K562 (cell line): Measurements from ENCODE around the gene CNDP2. TPM values are rescaled to one million over a fixed set of nuclear protein-coding genes. Genes with fewer than 3 reads are reported as not detected.

Source experiments
- ATAC-seq: fragments of 200-7000 bp; cut with Tn5 transposase; 3 replicates; pipeline ENCODE4 v1.9.1; 2020; ENCODE audit warnings: moderate library complexity
- BruUV-seq: library from RNA; stranded (reverse); fragments of 400-500 nt; replicated peaks from 2 replicates; lab custom pipeline; 2021; lab: Mats Ljungman, UMichigan
- CTCF ChIA-PET: fragments of 300-600 bp; formaldehyde crosslinking; extraction: SDS; loops from one replicate; lab custom pipeline; 2021; ENCODE audit warnings: low intra/inter-chr PET ratio; lab: Yijun Ruan, JAX
- POLR2A ChIA-PET: fragments of 300-600, 350-650 bp; sonication (Branson Sonifier 250); formaldehyde crosslinking; extraction: SDS; loops from one replicate; lab custom pipeline; 2021; ENCODE audit warnings: antibody characterized with exemption, inconsistent platforms; lab: Yijun Ruan, JAX
- DNase-seq, 4 experiments: peaks; one replicate each; pipeline versions ENCODE4 v3.0.0 to v3.0.0-alpha.2; 2011 to 2018; ENCODE audit warnings: low spot score in 3 of 4, mixed read lengths in 3 of 4; ENCODE audit errors: extremely low read depth in 1 of 4
- FAIRE-seq: peaks from 2 replicates; lab custom pipeline; 2011; peaks lifted over from hg19 to GRCh38; lab: Jason Lieb, UNC
- H2AFZ ChIP-seq: 2 replicates; pipeline ENCODE4 v1.6.0; 2011; ENCODE audit warnings: low read depth, low read length, control low read depth, inconsistent platforms
- H3K27ac ChIP-seq: fragments of 200-600 bp; 3 replicates; pipeline ENCODE4 v1.8.0; 2011; ENCODE audit warnings: low read depth, mild to moderate bottlenecking, control low read depth, inconsistent platforms, low read length, moderate library complexity, mixed read lengths; ENCODE audit errors: extremely low read depth
- H3K27me3 ChIP-seq, 2 experiments: fragments of 300-600 bp in 1 of 2; 2 replicates in 1 of 2; 3 replicates in 1 of 2; pipeline versions ENCODE4 v1.6.0 to v1.8.0; 2011; ENCODE audit warnings: inconsistent platforms in 2 of 2, low read length in 2 of 2, mild to moderate bottlenecking in 1 of 2, mixed read lengths in 1 of 2, moderate library complexity in 1 of 2; ENCODE audit not compliant: control insufficient read depth in 2 of 2, insufficient read depth in 2 of 2
- H3K36me3 ChIP-seq: fragments of 300-600 bp; 3 replicates; pipeline ENCODE4 v1.8.0; 2011; ENCODE audit warnings: mild to moderate bottlenecking, low read length, inconsistent platforms; ENCODE audit not compliant: control insufficient read depth, insufficient read depth
- H3K4me1 ChIP-seq, 2 experiments: fragments of 200-600 bp in 1 of 2; replicated peaks in 1 of 2; 2 replicates in 1 of 2; 3 replicates in 1 of 2; pipeline versions ENCODE4 v1.5.1 to v1.8.0; 2011; ENCODE audit warnings: inconsistent platforms in 2 of 2, low read length in 2 of 2, mild to moderate bottlenecking in 1 of 2, mixed read lengths in 1 of 2, moderate library complexity in 1 of 2; ENCODE audit not compliant: control insufficient read depth in 2 of 2, insufficient read depth in 2 of 2
- H3K4me2 ChIP-seq: 2 replicates; pipeline ENCODE4 v1.6.1; 2011; ENCODE audit warnings: low read length, control low read depth, inconsistent platforms, mixed read lengths; ENCODE audit not compliant: insufficient read depth
- H3K4me3 ChIP-seq: fragments of 200-600 bp; sonication (generic), shearing (Covaris generic); 2 replicates; pipeline ENCODE4 v1.5.1; 2016; ENCODE audit warnings: control low read depth, inconsistent platforms
- H3K79me2 ChIP-seq: fragments of 200-600 bp; 3 replicates; pipeline ENCODE4 v1.8.0; 2011; ENCODE audit warnings: low read length, inconsistent platforms; ENCODE audit not compliant: control insufficient read depth, insufficient read depth
- H3K9ac ChIP-seq, 2 experiments: 2 replicates each; pipeline versions ENCODE4 v1.6.0 to v1.6.1; 2011; ENCODE audit warnings: low read depth in 2 of 2, low read length in 2 of 2, control low read depth in 1 of 2, inconsistent platforms in 1 of 2, mild to moderate bottlenecking in 1 of 2, mixed read lengths in 1 of 2; ENCODE audit not compliant: insufficient read depth in 1 of 2
- H3K9me1 ChIP-seq: one replicate; pipeline ENCODE4 v1.6.0; 2011; ENCODE audit warnings: inconsistent platforms, mild to moderate bottlenecking, low read length, moderate library complexity; ENCODE audit not compliant: control insufficient read depth, insufficient read depth
- H3K9me3 ChIP-seq: replicated peaks from 2 replicates; pipeline ENCODE4 v1.5.1; 2011; ENCODE audit warnings: low read depth, low read length, inconsistent platforms; ENCODE audit not compliant: control insufficient read depth, insufficient read depth
- H4K20me1 ChIP-seq: replicated peaks from 2 replicates; pipeline ENCODE4 v1.6.1; 2011; ENCODE audit warnings: low read length, inconsistent platforms, mixed read lengths; ENCODE audit not compliant: control insufficient read depth, insufficient read depth
- DPF2 ChIP-seq: fragments of 450-650 bp; IDR thresholded peaks from 2 replicates; pipeline ENCODE4 v1.6.1; 2016
- IRF1 ChIP-seq: sonication (generic); formaldehyde crosslinking; IDR thresholded peaks from 2 replicates; pipeline ENCODE4 v1.8.0; 2022; ENCODE audit warnings: missing genetic modification reagents, mild to moderate bottlenecking, borderline replicate concordance
- KDM1A ChIP-seq, 2 experiments: fragments of 450-650 bp; IDR thresholded peaks; 2 replicates each; pipeline ENCODE4 v1.6.1; 2016; ENCODE audit warnings: mild to moderate bottlenecking in 2 of 2
- MCM7 ChIP-seq, 2 experiments: fragments of 450-650 bp; IDR thresholded peaks; 2 replicates each; pipeline ENCODE4 v1.6.1; 2016 to 2018
- MED1 ChIP-seq: sonication (generic); formaldehyde crosslinking; IDR thresholded peaks from 2 replicates; pipeline ENCODE4 v1.8.1; 2023; ENCODE audit warnings: missing genetic modification reagents, borderline replicate concordance
- MYC ChIP-seq, 2 experiments: fragments of 250-450 bp in 1 of 2; sonication (Bioruptor Pico) in 1 of 2; IDR thresholded peaks; 2 replicates each; pipeline versions ENCODE4 v1.5.1 to v1.6.1; 2012 to 2021; ENCODE audit warnings: low read depth in 2 of 2, borderline replicate concordance in 1 of 2, improper control_type of control experiment in 1 of 2, low read length in 1 of 2, mild to moderate bottlenecking in 1 of 2, moderate library complexity in 1 of 2
- NR1H2 ChIP-seq: sonication (generic); formaldehyde crosslinking; IDR thresholded peaks from 2 replicates; pipeline ENCODE4 v1.4.0; 2020; ENCODE audit warnings: mild to moderate bottlenecking, missing genetic modification reagents
- PCBP2 ChIP-seq: fragments of 200-400 bp; formaldehyde crosslinking; IDR thresholded peaks from 2 replicates; pipeline ENCODE4 v1.6.1; 2018; ENCODE audit warnings: low read length, low read depth, mild to moderate bottlenecking, moderate library complexity; ENCODE audit not compliant: poor library complexity, severe bottlenecking
- POLR2G ChIP-seq: fragments of 200-400 bp; formaldehyde crosslinking; IDR thresholded peaks from 2 replicates; pipeline ENCODE4 v1.6.1; 2017; ENCODE audit warnings: low read depth, mild to moderate bottlenecking, antibody characterized with exemption, low read length, moderate library complexity
- RBFOX2 ChIP-seq: fragments of 200-400 bp; formaldehyde crosslinking; IDR thresholded peaks from 2 replicates; pipeline ENCODE4 v1.6.1; 2017; ENCODE audit warnings: low read depth, mild to moderate bottlenecking, low read length, moderate library complexity
- RHOXF2B ChIP-seq: fragments of 250-450 bp; sonication (Bioruptor Pico); conservative IDR thresholded peaks from 2 replicates; pipeline ENCODE4 v1.5.1; 2021
- SOX6 ChIP-seq: fragments of 450-650 bp; IDR thresholded peaks from 2 replicates; pipeline ENCODE4 v1.6.1; 2014; ENCODE audit warnings: mild to moderate bottlenecking
- THAP7 ChIP-seq: fragments of 250-450 bp; sonication (Bioruptor Pico); IDR thresholded peaks from 2 replicates; pipeline ENCODE4 v1.5.0; 2021
- XRCC4 ChIP-seq: IDR thresholded peaks from one replicate; pipeline ENCODE4 v1.6.1; 2011; ENCODE audit not compliant: insufficient read depth, insufficient read length; ENCODE audit errors: extremely low read depth
- WGBS: fragments of 100-300 bp; shearing (Covaris generic); methylation state at CpG from one replicate; pipeline ENCODE4 v1.1.6; 2016; ENCODE audit warnings: low coverage, mixed read lengths; ENCODE audit not compliant: insufficient coverage; ENCODE audit errors: missing lambda C conversion rate; 5-methylcytosine and 5-hydroxymethylcytosine counted together
- in situ Hi-C: fragments of 300-500 bp; cut with MboI; formaldehyde crosslinking; loops from 4 replicates; pipeline ENCODE4 v1.15.0; 2018; ENCODE audit warnings: inconsistent platforms, mixed read lengths
- intact Hi-C: fragments of 100-400 bp; cut with micrococcal nuclease; formaldehyde crosslinking; loops from 2 replicates; pipeline ENCODE4 v1.14.2; 2022
- polyA plus RNA-seq, 8 experiments: library from polyadenylated mRNA; depleted of rRNA in 4 of 8; stranded (reverse) in 5 of 8; unstranded in 3 of 8; fragments of >200 nt; fragmentation: Nextera tagmentation in 2 of 8; fragmentation: Illumina TruSeq in 1 of 8; extraction: Ambion mirVana in 2 of 8; extraction: Trizol in 1 of 8; gene quantifications; 2 replicates each; pipeline versions ENCODE4 v1.2.1 to v1.2.3, GENCODE V29; 2011 to 2014; ENCODE audit warnings: inconsistent platforms in 1 of 8, missing spikeins in 1 of 8
- total RNA-seq, 7 experiments: library from RNA; depleted of rRNA in 6 of 7; stranded (reverse); fragments of >200 nt in 6 of 7; fragmentation: Illumina TruSeq in 2 of 7; extraction: Trizol in 2 of 7; gene quantifications; 2 replicates each; pipeline versions ENCODE4 v1.2.1 to v1.2.3, GENCODE V29; 2011 to 2021; ENCODE audit warnings: low replicate concordance in 1 of 7

The CNDP2 gene
- total and polyA plus RNA-seq, 9 of the 15 experiments (the other 6 are each of a cell fraction or from before 2014, with no cell fraction given) = 34.1 to 128 (median 53.8) TPM

- intact Hi-C loops = no loop called here
- Histone ChIP-seq H3K4me3 (no peak overlapping the region), H4K20me1 (no peaks in the 10 kb centered on the region), H3K9ac (no peak overlapping the region), H3K27ac (no peak overlapping the region), H3K79me2 (no peaks in the 10 kb centered on the region), H3K27me3 (no peaks in the 10 kb centered on the region), H3K4me1 (no peaks in the 10 kb centered on the region), H3K4me2 (no peak overlapping the region), H3K36me3 (peaks cover 82% of the 10 kb centered on the region; the same call in 2 of the 3 replicates), H2AFZ (no peak overlapping the region), H3K9me1 (peaks cover 4% of the 10 kb centered on the region), H3K9me3 (no peaks in the 10 kb centered on the region)
- POLR2A ChIA-PET = interaction anchor here (0.6 kb wide), 1 partner anchor 1137 kb away, joined by 4 read pairs; no protein-coding TSS in a partner anchor
- TF ChIP-seq POLR2G = 0 out of 2 replicates have a peak, but pooled peaks have one; percentile 31
- no peak for TF ChIP-seq MCM7 (IDR thresholded peaks at IDR 0.05)
- TF ChIP-seq DPF2 = no peak
- 0 out of 2 replicates have a peak, but pooled peaks have one; percentile 28 for TF ChIP-seq RBFOX2
- 96% methylated on average over 11 of the region's 18 CpGs for WGBS
- BruUV-seq = no TSS peak
- in situ Hi-C loops = no loop called here
- FAIRE-seq = no peak
- CTCF ChIA-PET = no interaction called here
- ATAC-seq = no peak
- no peak for DNase-seq
Observed at GRCh38 chr18:74514860-74515495, 18.8 kb downstream of the CNDP2 start.

- Histone ChIP-seq H3K4me2 (no peak overlapping the region), H3K79me2 (no peaks in the 10 kb centered on the region), H3K4me1 (no peaks in the 10 kb centered on the region), H3K27me3 (no peaks in the 10 kb centered on the region), H3K9ac (no peak overlapping the region; a peak in 1 of 4 replicates), H4K20me1 (no peaks in the 10 kb centered on the region), H3K4me3 (no peak overlapping the region), H2AFZ (no peak overlapping the region), H3K36me3 (peaks cover 82% of the 10 kb centered on the region; the same call in 2 of the 3 replicates), H3K27ac (no peak overlapping the region), H3K9me3 (no peaks in the 10 kb centered on the region), H3K9me1 (peaks cover 4% of the 10 kb centered on the region)
- POLR2A ChIA-PET = interaction anchor here (0.6 kb wide), 1 partner anchor 1136 kb away, joined by 4 read pairs; no protein-coding TSS in a partner anchor
- CTCF ChIA-PET = no interaction called here
- ATAC-seq = no peak
- in situ Hi-C loops (no loop called here), intact Hi-C loops (no loop called here)
- DNase-seq = no peak
- FAIRE-seq = no peak
- WGBS = 95% methylated on average over 6 of the region's 13 CpGs
- BruUV-seq = no TSS peak
- TF ChIP-seq MYC (IDR thresholded peaks at IDR 0.05; ENCODE audit: low read depth, low read length) (no peak), MYC (CRISPR knock-in tag; IDR thresholded peaks at IDR 0.05; ENCODE audit: borderline replicate concordance, low read depth) (no peak), KDM1A (IDR thresholded peaks at IDR 0.05) (no peak), PCBP2 (no peak), NR1H2 (CRISPR knock-in tag) (no peak), XRCC4 (no peak), THAP7 (CRISPR knock-in tag) (no peak), SOX6 (no peak), IRF1 (no peak), MED1 (CRISPR knock-in tag) (no peak), RHOXF2B (CRISPR knock-in tag) (no peak)
Observed at GRCh38 chr18:74515620-74516231, 19.6 kb downstream of the CNDP2 start.
